Calu3 (cell line): ENCODE measurements around the gene SPG11. TPM values are rescaled to one million over a fixed set of nuclear protein-coding genes. Genes with fewer than 3 reads are reported as not detected.

Experiments
- BruUV-seq: library from RNA; stranded (reverse); fragments of 400-500 nt; replicated peaks from 2 replicates; lab custom pipeline; 2021; lab: Mats Ljungman, UMichigan
- CTCF ChIA-PET: fragments of 300-600 bp; sonication (Branson Sonifier 250); formaldehyde crosslinking; loops from one replicate; lab custom pipeline; 2022; ENCODE audit warnings: antibody characterized with exemption; lab: Charles Lee
- DNase-seq: peaks from one replicate; pipeline ENCODE4 v3.0.0; 2022
- H3K27ac Mint-ChIP-seq: one replicate; pipeline ENCODE4 v1.8.0; 2022; ENCODE audit warnings: mixed read lengths; ENCODE audit not compliant: unreplicated experiment
- H3K27me3 Mint-ChIP-seq: one replicate; pipeline ENCODE4 v1.8.0; 2022; ENCODE audit warnings: mixed read lengths; ENCODE audit not compliant: unreplicated experiment
- H3K36me3 Mint-ChIP-seq: one replicate; pipeline ENCODE4 v1.8.0; 2022; ENCODE audit warnings: mild to moderate bottlenecking, moderate library complexity, mixed read lengths; ENCODE audit not compliant: insufficient read depth, unreplicated experiment
- H3K4me1 Mint-ChIP-seq: one replicate; pipeline ENCODE4 v1.8.0; 2022; ENCODE audit warnings: mild to moderate bottlenecking, low read depth, mixed read lengths; ENCODE audit not compliant: unreplicated experiment
- H3K4me3 Mint-ChIP-seq: one replicate; pipeline ENCODE4 v1.8.0; 2022; ENCODE audit warnings: mild to moderate bottlenecking, low read depth, moderate library complexity, mixed read lengths; ENCODE audit not compliant: unreplicated experiment
- H3K9me3 Mint-ChIP-seq: one replicate; pipeline ENCODE4 v1.8.0; 2022; ENCODE audit warnings: low read depth, mixed read lengths; ENCODE audit not compliant: unreplicated experiment
- intact Hi-C: fragments of 100-400 bp; cut with micrococcal nuclease; formaldehyde crosslinking; loops from one replicate; pipeline ENCODE4 v1.10.0; 2022; ENCODE audit not compliant: unreplicated experiment
- total RNA-seq: library from RNA; stranded (reverse); gene quantifications from 2 replicates; pipeline ENCODE4 v1.2.3, GENCODE V29; 2022
- TF ChIP-seq, protein P1 (sequence below): fragments of 200-600 bp; IDR thresholded peaks from one replicate; pipeline ENCODE4 v1.8.0; 2022; ENCODE audit warnings: antibody characterized with exemption; ENCODE audit not compliant: unreplicated experiment

Gene SPG11
- total RNA-seq, 1 experiment from 2014 or later: 36.6 TPM

DNA sequence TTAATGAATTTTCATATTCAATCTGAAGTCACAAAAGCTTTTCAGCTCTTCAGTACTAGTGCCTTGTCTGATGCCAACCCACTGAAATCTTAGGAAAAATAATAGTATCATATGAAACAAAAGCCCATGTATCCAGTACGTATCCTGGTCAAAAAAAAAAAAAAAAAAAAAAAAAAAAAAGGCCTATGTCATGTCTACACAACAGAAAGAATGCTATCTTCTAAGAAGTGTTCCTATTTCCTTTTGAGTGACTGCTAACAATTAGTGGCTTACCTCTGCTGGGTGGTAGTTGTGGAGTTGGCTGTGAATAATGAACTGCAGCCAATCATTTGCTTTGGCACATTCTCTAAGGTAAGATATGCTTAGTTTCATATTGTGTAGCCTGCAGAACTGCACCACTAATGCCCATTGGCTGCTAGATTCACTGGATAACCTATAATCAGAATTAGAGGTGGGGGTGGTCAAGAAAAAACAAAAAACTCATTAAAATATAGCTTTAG is 66.9 kb downstream of the SPG11 start:
- intact Hi-C loops: no loop called here
- Mint-ChIP-seq H3K4me3 (no peak overlapping the region), H3K36me3 (peaks cover 5% of the 10 kb centered on the region), H3K4me1 (no peaks in the 10 kb centered on the region), H3K9me3 (no peaks in the 10 kb centered on the region), H3K27ac (no peak overlapping the region), H3K27me3 (no peaks in the 10 kb centered on the region)
- DNase-seq: no peak
- TF ChIP-seq, protein P1, sequence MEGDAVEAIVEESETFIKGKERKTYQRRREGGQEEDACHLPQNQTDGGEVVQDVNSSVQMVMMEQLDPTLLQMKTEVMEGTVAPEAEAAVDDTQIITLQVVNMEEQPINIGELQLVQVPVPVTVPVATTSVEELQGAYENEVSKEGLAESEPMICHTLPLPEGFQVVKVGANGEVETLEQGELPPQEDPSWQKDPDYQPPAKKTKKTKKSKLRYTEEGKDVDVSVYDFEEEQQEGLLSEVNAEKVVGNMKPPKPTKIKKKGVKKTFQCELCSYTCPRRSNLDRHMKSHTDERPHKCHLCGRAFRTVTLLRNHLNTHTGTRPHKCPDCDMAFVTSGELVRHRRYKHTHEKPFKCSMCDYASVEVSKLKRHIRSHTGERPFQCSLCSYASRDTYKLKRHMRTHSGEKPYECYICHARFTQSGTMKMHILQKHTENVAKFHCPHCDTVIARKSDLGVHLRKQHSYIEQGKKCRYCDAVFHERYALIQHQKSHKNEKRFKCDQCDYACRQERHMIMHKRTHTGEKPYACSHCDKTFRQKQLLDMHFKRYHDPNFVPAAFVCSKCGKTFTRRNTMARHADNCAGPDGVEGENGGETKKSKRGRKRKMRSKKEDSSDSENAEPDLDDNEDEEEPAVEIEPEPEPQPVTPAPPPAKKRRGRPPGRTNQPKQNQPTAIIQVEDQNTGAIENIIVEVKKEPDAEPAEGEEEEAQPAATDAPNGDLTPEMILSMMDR: no peak
- BruUV-seq: no TSS peak
- CTCF ChIA-PET: no interaction called here

DNA sequence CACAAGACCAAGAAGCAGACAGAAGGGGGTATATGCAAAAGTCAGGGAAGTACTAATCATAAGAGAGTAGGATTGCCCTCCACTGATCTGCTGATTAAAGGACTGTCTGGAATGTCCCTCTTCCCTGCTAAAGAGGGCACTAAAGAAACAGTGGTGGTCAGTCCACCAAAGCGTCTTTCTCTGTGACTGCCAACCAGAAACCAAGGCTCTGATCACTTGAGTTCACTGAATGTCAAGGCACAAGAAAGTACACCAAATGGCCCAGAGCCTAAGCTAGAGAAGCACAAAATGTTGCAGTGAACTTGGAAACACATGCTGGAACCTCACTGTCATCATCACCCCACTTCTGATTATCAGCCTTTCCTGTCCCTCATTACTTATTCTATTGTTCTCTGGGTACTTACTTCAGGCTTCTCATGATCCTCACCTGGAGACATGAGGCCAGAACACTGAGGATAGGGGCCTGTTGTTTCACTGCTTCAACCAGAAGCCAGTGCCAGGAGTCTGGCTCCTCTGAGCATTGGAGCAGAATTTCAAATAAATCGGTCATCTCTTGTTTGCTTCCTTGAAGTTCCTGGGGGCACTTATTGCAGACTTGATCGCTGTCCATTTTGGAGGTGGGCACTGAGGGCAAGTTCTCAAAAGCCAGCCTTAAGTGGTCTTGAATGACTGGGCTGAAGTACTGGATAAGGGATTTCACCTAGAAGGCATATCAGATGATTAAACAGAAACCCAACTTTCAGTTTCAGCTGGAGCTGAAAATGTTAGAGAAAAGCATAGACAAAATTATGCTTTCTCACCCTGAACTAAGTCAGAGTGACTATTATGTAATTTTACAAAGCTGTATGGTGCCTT is 67.6 kb downstream of the SPG11 start:
- Mint-ChIP-seq H3K9me3 (no peaks in the 10 kb centered on the region), H3K27me3 (no peaks in the 10 kb centered on the region), H3K27ac (no peak overlapping the region), H3K36me3 (peaks cover 5% of the 10 kb centered on the region), H3K4me3 (no peak overlapping the region), H3K4me1 (no peaks in the 10 kb centered on the region)
- DNase-seq: no peak
- intact Hi-C loops: no loop called here
- no TSS peak for BruUV-seq
- CTCF ChIA-PET: no interaction called here
- TF ChIP-seq, protein P1: no peak

DNA sequence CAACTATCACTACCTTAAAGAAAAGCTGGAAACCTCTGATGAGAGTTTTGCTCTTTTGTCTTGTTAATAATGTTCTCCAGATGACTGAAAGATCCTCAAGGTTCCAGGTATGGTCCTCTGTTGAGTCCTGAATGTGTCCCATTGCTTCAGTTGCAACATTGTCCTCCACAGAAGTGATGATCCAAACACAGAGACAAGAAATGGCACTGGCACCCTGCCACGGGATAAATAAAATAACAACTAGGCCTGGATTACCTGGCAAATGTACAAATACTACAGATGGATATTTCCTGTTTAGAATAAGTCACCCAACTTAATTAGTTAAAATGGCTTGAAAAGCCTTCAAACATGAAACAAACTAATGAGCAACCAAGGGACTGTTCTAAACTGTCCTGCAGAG is 68.2 kb downstream of the SPG11 start:
- no peak overlapping the region for H3K27ac Mint-ChIP-seq
- DNase-seq: no peak
- CTCF ChIA-PET: no interaction called here
- peaks cover 5% of the 10 kb centered on the region for H3K36me3 Mint-ChIP-seq
- TF ChIP-seq, protein P1: no peak
- H3K4me3 Mint-ChIP-seq: no peak overlapping the region
- no peaks in the 10 kb centered on the region for H3K4me1 Mint-ChIP-seq
- no TSS peak for BruUV-seq
- no peaks in the 10 kb centered on the region for H3K9me3 Mint-ChIP-seq
- intact Hi-C loops: no loop called here
- H3K27me3 Mint-ChIP-seq: no peaks in the 10 kb centered on the region

GRCh38 chr15:44593042-44593736 is 70.3 kb downstream of the SPG11 start:
- intact Hi-C loops: no loop called here
- no peak overlapping the region for H3K4me3 Mint-ChIP-seq
- H3K27me3 Mint-ChIP-seq: no peaks in the 10 kb centered on the region

More at GRCh38 chr15:44593042-44593736, 70.3 kb downstream of the SPG11 start:
- CTCF ChIA-PET: interaction anchor here (0.7 kb wide), 1 partner anchor 10 kb away, joined by 3 read pairs; no protein-coding TSS in a partner anchor
- TF ChIP-seq, protein P1: no peak
- Mint-ChIP-seq H3K27ac (no peak overlapping the region), H3K9me3 (no peaks in the 10 kb centered on the region), H3K4me1 (no peaks in the 10 kb centered on the region), H3K36me3 (peaks cover 5% of the 10 kb centered on the region)
- BruUV-seq: no TSS peak
- no peak for DNase-seq
